HepG2 (cell line): ENCODE data around the gene C5orf15. TPM values are rescaled to one million over a fixed set of nuclear protein-coding genes. Genes with fewer than 3 reads are reported as not detected.

Source experiments
- ATAC-seq: fragments of 200-7000 bp; cut with Tn5 transposase; 3 replicates; pipeline ENCODE4 v1.9.1; 2020; ENCODE audit warnings: mild to moderate bottlenecking, moderate library complexity
- BruUV-seq: library from RNA; stranded (reverse); fragments of 400-500 nt; replicated peaks from 2 replicates; lab custom pipeline; 2021; lab: Mats Ljungman, UMichigan
- CTCF ChIA-PET: fragments of 300-600 bp; formaldehyde crosslinking; extraction: SDS; loops from one replicate; lab custom pipeline; 2021; ENCODE audit warnings: low total read pairs, inconsistent platforms, low intra/inter-chr PET ratio; lab: Yijun Ruan, JAX
- POLR2A ChIA-PET: fragments of 350-600 bp; sonication (Branson Sonifier 250); formaldehyde crosslinking; loops from one replicate; lab custom pipeline; 2020; ENCODE audit warnings: antibody characterized with exemption, inconsistent platforms; lab: Yijun Ruan, JAX
- DNase-seq: peaks from one replicate; pipeline ENCODE4 v3.0.0-alpha.2; 2015; ENCODE audit warnings: low spot score
- FAIRE-seq: peaks from 3 replicates; lab custom pipeline; 2011; peaks lifted over from hg19 to GRCh38; lab: Jason Lieb, UNC
- H2AFZ ChIP-seq: one replicate; pipeline ENCODE4 v1.6.1; 2011; ENCODE audit warnings: low read length, inconsistent platforms
- H3K27ac ChIP-seq: fragments of 300-600 bp; 3 replicates; pipeline ENCODE4 v1.8.0; 2011; ENCODE audit warnings: mixed run types, mild to moderate bottlenecking, mixed read lengths, low read length, inconsistent platforms; ENCODE audit not compliant: insufficient read depth; ENCODE audit errors: extremely low read length
- H3K27me3 ChIP-seq, 2 experiments: fragments of 200-600 bp in 1 of 2; 2 replicates in 1 of 2; 3 replicates in 1 of 2; pipeline versions ENCODE4 v1.6.0 to v1.8.0; 2011; ENCODE audit warnings: low read length in 2 of 2, mild to moderate bottlenecking in 2 of 2, moderate library complexity in 2 of 2, inconsistent platforms in 1 of 2; ENCODE audit not compliant: insufficient read depth in 2 of 2, control insufficient read depth in 1 of 2
- H3K36me3 ChIP-seq, 2 experiments: fragments of 200-600 bp in 1 of 2; replicated peaks in 1 of 2; 2 replicates in 1 of 2; 3 replicates in 1 of 2; pipeline versions ENCODE4 v1.5.1 to v1.8.0; 2011; ENCODE audit warnings: low read length in 2 of 2, inconsistent platforms in 1 of 2; ENCODE audit not compliant: insufficient read depth in 2 of 2, control insufficient read depth in 1 of 2
- H3K4me1 ChIP-seq: 2 replicates; pipeline ENCODE4 v1.5.1; 2012; ENCODE audit warnings: low read length, inconsistent platforms; ENCODE audit not compliant: insufficient read depth
- H3K4me2 ChIP-seq: 2 replicates; pipeline ENCODE4 v1.6.0; 2011; ENCODE audit warnings: low read depth, low read length, inconsistent platforms
- H3K4me3 ChIP-seq, 3 experiments: fragments of 200-600 bp in 1 of 3; sonication (generic), shearing (Covaris generic) in 1 of 3; replicated peaks in 1 of 3; 2 replicates each; pipeline ENCODE4 v1.5.1; 2011 to 2016; ENCODE audit warnings: low read length in 3 of 3, inconsistent platforms in 2 of 3, low read depth in 2 of 3, mild to moderate bottlenecking in 2 of 3, control low read depth in 1 of 3, mixed read lengths in 1 of 3; ENCODE audit not compliant: insufficient read depth in 1 of 3
- H3K79me2 ChIP-seq: one replicate; pipeline ENCODE4 v1.6.1; 2011; ENCODE audit warnings: low read length, inconsistent platforms; ENCODE audit not compliant: insufficient read depth
- H3K9ac ChIP-seq: 2 replicates; pipeline ENCODE4 v1.6.0; 2011; ENCODE audit warnings: mild to moderate bottlenecking, low read depth, low read length, inconsistent platforms; ENCODE audit not compliant: insufficient read depth
- H3K9me3 ChIP-seq: 2 replicates; pipeline ENCODE4 v1.5.1; 2012; ENCODE audit warnings: mild to moderate bottlenecking, low read length
- H4K20me1 ChIP-seq: 2 replicates; pipeline ENCODE4 v1.6.0; 2011; ENCODE audit warnings: inconsistent platforms, mild to moderate bottlenecking, low read length, moderate library complexity; ENCODE audit not compliant: insufficient read depth
- GLI4 ChIP-seq: sonication (generic); formaldehyde crosslinking; IDR thresholded peaks from 2 replicates; pipeline ENCODE4 v1.5.1; 2020; ENCODE audit warnings: missing genetic modification reagents, mild to moderate bottlenecking, moderate library complexity, borderline replicate concordance
- GZF1 ChIP-seq: sonication (generic); formaldehyde crosslinking; IDR thresholded peaks from 2 replicates; pipeline ENCODE4 v1.5.1; 2020; ENCODE audit warnings: mild to moderate bottlenecking, missing genetic modification reagents
- MEIS1 ChIP-seq: sonication (generic); formaldehyde crosslinking; IDR thresholded peaks from 2 replicates; pipeline ENCODE4 v1.9.0; 2021; ENCODE audit warnings: mild to moderate bottlenecking, missing genetic modification reagents, moderate library complexity, borderline replicate concordance
- NFYC ChIP-seq: IDR thresholded peaks from 2 replicates; pipeline ENCODE4 v1.6.1; 2016; ENCODE audit warnings: missing genetic modification reagents, missing compliant biosample characterization
- TCF12 ChIP-seq, 2 experiments: fragments of 450-650 bp in 1 of 2; sonication (generic) in 1 of 2; formaldehyde crosslinking in 1 of 2; IDR thresholded peaks; 2 replicates each; pipeline versions ENCODE4 v1.6.1 to v1.8.0; 2017 to 2022; ENCODE audit warnings: antibody characterized with exemption in 1 of 2, mild to moderate bottlenecking in 1 of 2, missing genetic modification reagents in 1 of 2, moderate library complexity in 1 of 2
- USF2 ChIP-seq, 2 experiments: sonication (generic) in 1 of 2; formaldehyde crosslinking in 1 of 2; IDR thresholded peaks; 2 replicates each; pipeline versions ENCODE4 v1.5.1 to v1.6.1; 2011 to 2020; ENCODE audit warnings: borderline replicate concordance in 1 of 2, low read depth in 1 of 2, low read length in 1 of 2, mild to moderate bottlenecking in 1 of 2, missing genetic modification reagents in 1 of 2, moderate library complexity in 1 of 2
- ZNF17 ChIP-seq: sonication (generic); formaldehyde crosslinking; IDR thresholded peaks from 2 replicates; pipeline ENCODE4 v1.5.0; 2020; ENCODE audit warnings: mild to moderate bottlenecking, missing genetic modification reagents
- ZNF326 ChIP-seq: sonication (generic); formaldehyde crosslinking; IDR thresholded peaks from 2 replicates; pipeline ENCODE4 v1.4.0; 2020; ENCODE audit warnings: missing genetic modification reagents, borderline replicate concordance
- ZNF430 ChIP-seq: sonication (generic); formaldehyde crosslinking; IDR thresholded peaks from 2 replicates; pipeline ENCODE4 v1.9.0; 2021; ENCODE audit warnings: mild to moderate bottlenecking, missing genetic modification reagents
- ZNF616 ChIP-seq: sonication (generic); formaldehyde crosslinking; IDR thresholded peaks from 2 replicates; pipeline ENCODE4 v1.5.0; 2020; ENCODE audit warnings: low read depth, mild to moderate bottlenecking, missing genetic modification reagents
- ZNF788 ChIP-seq: sonication (generic); formaldehyde crosslinking; IDR thresholded peaks from 2 replicates; pipeline ENCODE4 v1.5.0; 2020; ENCODE audit warnings: mild to moderate bottlenecking, missing genetic modification reagents, borderline replicate concordance
- WGBS: methylation state at CpG from one replicate; pipeline ENCODE4 v1.1.6; 2017; ENCODE audit warnings: low lambda C conversion rate; 5-methylcytosine and 5-hydroxymethylcytosine counted together
- in situ Hi-C: cut with HindIII; loops from 2 replicates; pipeline ENCODE4 v1.10.0; 2017; ENCODE audit warnings: low pct_unique_long_range_greater_than_20kb; ENCODE audit not compliant: extremely low pct_ligation_motif_present
- intact Hi-C: fragments of 100-400 bp; cut with micrococcal nuclease; formaldehyde crosslinking; loops from one replicate; pipeline ENCODE4 v1.10.0; 2022; ENCODE audit not compliant: unreplicated experiment
- polyA plus RNA-seq, 8 experiments: library from polyadenylated mRNA; depleted of rRNA in 3 of 8; stranded (reverse) in 7 of 8; unstranded in 1 of 8; fragments of >200 nt; fragmentation: Illumina TruSeq in 4 of 8; extraction: Trizol in 4 of 8; gene quantifications; 2 replicates each; pipeline versions ENCODE4 v1.2.1 to v1.2.3, GENCODE V29; 2011 to 2016; ENCODE audit warnings: low read depth in 4 of 8, missing spikeins in 1 of 8, mixed read lengths in 1 of 8; ENCODE audit not compliant: insufficient read depth in 1 of 8
- total RNA-seq, 5 experiments: library from RNA; depleted of rRNA; stranded (reverse); fragments of >200 nt; fragmentation: Illumina TruSeq; extraction: Trizol; gene quantifications; 2 replicates each; pipeline ENCODE4 v1.2.3, GENCODE V29; 2016; ENCODE audit warnings: low read depth in 1 of 5
- TF ChIP-seq, protein P1 (sequence below): sonication (generic); formaldehyde crosslinking; IDR thresholded peaks from 2 replicates; pipeline ENCODE4 v1.4.0; 2020; ENCODE audit warnings: mild to moderate bottlenecking, missing genetic modification reagents

Gene C5orf15
- total and polyA plus RNA-seq, 2 of the 13 experiments (the other 11 are each of a cell fraction or from before 2014, with no cell fraction given), result 58.5 to 82.7 TPM

- DNase-seq, result no peak
- 46% methylated on average over 4 of the region's 9 CpGs for WGBS
- BruUV-seq, result no TSS peak
- no peak overlapping the region for H3K4me2 ChIP-seq
- no peak overlapping the region for H3K27ac ChIP-seq
- ChIA-PET CTCF (no interaction called here), POLR2A (no interaction called here)
- no peaks in the 10 kb centered on the region for H4K20me1 ChIP-seq
- H2AFZ ChIP-seq, result no peak overlapping the region
- no peaks in the 10 kb centered on the region for H3K9me3 ChIP-seq
- H3K27me3 ChIP-seq, result peaks cover 1 to 26% of the 10 kb centered on the region in 2 experiments; a peak in 4 of 5 replicates
- ATAC-seq, result no peak
- FAIRE-seq, result no peak
- H3K9ac ChIP-seq, result no peak overlapping the region
- H3K4me3 ChIP-seq, result no peak overlapping the region
- H3K4me1 ChIP-seq, result no peaks in the 10 kb centered on the region
- no peaks in the 10 kb centered on the region for H3K36me3 ChIP-seq
- in situ Hi-C loops (no loop called here), intact Hi-C loops (no loop called here)
- no peaks in the 10 kb centered on the region for H3K79me2 ChIP-seq
- no peak for TF ChIP-seq GLI4 (CRISPR knock-in tag)
- no peak for TF ChIP-seq ZNF430 (CRISPR knock-in tag)
- TF ChIP-seq GZF1, result no peak
- TF ChIP-seq MEIS1, result no peak
Measured at GRCh38 chr5:133907075-133907474, 61.4 kb downstream of the C5orf15 start.

DNA sequence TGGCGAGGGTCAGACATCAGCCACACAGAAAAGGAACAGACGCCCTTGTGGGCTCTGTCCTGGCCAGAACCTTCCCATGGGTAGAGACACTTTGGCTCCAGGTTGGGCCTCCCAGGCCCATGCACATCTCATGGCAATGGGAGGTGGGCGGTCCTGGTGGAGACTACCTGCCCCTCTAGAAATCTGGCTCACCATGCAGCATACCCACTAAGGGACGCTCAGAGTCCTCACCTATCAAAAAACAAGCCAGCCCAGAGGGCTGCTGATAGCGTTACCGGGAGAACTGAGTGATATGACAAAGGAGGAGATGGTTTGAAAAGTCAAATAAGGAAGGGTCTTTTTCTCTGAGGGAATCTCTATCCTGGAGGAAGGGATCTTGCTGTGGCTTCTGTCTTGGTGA lies 62.1 kb downstream of the C5orf15 start:
- H3K9ac ChIP-seq, result no peak overlapping the region
- FAIRE-seq (no peak), ATAC-seq (no peak), DNase-seq (no peak)
- CTCF ChIA-PET, result no interaction called here
- intact Hi-C loops (no loop called here), in situ Hi-C loops (no loop called here)
- no peaks in the 10 kb centered on the region for H3K36me3 ChIP-seq
- 62% methylated on average over 4 of the region's 6 CpGs for WGBS
- H3K27me3 ChIP-seq, result peaks cover 1 to 24% of the 10 kb centered on the region in 2 experiments; a peak in 4 of 5 replicates
- H2AFZ ChIP-seq, result no peak overlapping the region
- no peak overlapping the region for H3K4me3 ChIP-seq
- no peaks in the 10 kb centered on the region for H4K20me1 ChIP-seq
- no peak overlapping the region for H3K4me2 ChIP-seq
- POLR2A ChIA-PET, result no interaction called here
- no TSS peak for BruUV-seq
- no peak overlapping the region for H3K27ac ChIP-seq
- H3K9me3 ChIP-seq, result no peaks in the 10 kb centered on the region
- no peaks in the 10 kb centered on the region for H3K79me2 ChIP-seq
- no peaks in the 10 kb centered on the region for H3K4me1 ChIP-seq
- no peak for TF ChIP-seq TCF12 (IDR thresholded peaks at IDR 0.05)
- TF ChIP-seq TCF12 (CRISPR knock-in tag; IDR thresholded peaks at IDR 0.05), result no peak
- no peak for TF ChIP-seq NFYC (CRISPR knock-in tag)
- TF ChIP-seq USF2 (IDR thresholded peaks at IDR 0.05; ENCODE audit: low read depth, low read length), result no peak
- no peak for TF ChIP-seq USF2 (CRISPR knock-in tag; IDR thresholded peaks at IDR 0.05; ENCODE audit: borderline replicate concordance)
- TF ChIP-seq ZNF788 (CRISPR knock-in tag), result no peak
- TF ChIP-seq ZNF616, result no peak
- TF ChIP-seq ZNF326 (CRISPR knock-in tag), result no peak
- TF ChIP-seq, protein P1, sequence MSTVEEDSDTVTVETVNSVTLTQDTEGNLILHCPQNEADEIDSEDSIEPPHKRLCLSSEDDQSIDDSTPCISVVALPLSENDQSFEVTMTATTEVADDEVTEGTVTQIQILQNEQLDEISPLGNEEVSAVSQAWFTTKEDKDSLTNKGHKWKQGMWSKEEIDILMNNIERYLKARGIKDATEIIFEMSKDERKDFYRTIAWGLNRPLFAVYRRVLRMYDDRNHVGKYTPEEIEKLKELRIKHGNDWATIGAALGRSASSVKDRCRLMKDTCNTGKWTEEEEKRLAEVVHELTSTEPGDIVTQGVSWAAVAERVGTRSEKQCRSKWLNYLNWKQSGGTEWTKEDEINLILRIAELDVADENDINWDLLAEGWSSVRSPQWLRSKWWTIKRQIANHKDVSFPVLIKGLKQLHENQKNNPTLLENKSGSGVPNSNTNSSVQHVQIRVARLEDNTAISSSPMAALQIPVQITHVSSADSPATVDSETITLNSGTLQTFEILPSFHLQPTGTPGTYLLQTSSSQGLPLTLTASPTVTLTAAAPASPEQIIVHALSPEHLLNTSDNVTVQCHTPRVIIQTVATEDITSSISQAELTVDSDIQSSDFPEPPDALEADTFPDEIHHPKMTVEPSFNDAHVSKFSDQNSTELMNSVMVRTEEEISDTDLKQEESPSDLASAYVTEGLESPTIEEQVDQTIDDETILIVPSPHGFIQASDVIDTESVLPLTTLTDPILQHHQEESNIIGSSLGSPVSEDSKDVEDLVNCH, result no peak
- TF ChIP-seq ZNF17 (CRISPR knock-in tag), result no peak
